Kidney epithelial cell (primary cell): ENCODE data around the gene PBX1. TPM values are rescaled to one million over a fixed set of nuclear protein-coding genes. Genes with fewer than 3 reads are reported as not detected.
"Not testable (repeated sequence)": the region's sequence is repeated elsewhere in the genome, so short reads cannot be mapped to it uniquely, and the experiment has no call there.

Source experiments
- DNase-seq: peaks from one replicate; pipeline ENCODE4 v3.0.0-alpha.2; 2010; ENCODE audit warnings: low read depth
- H3K27me3 ChIP-seq: 2 replicates; pipeline ENCODE4 v1.6.0; 2011; ENCODE audit warnings: low read length; ENCODE audit not compliant: control insufficient read depth, insufficient read depth
- H3K36me3 ChIP-seq: 2 replicates; pipeline ENCODE4 v1.5.1; 2011; ENCODE audit warnings: low read length; ENCODE audit not compliant: control insufficient read depth, insufficient read depth
- H3K4me3 ChIP-seq: 2 replicates; pipeline ENCODE4 v1.5.1; 2011; ENCODE audit warnings: low read depth, mild to moderate bottlenecking, control low read depth, low read length
- total RNA-seq: library from RNA; depleted of rRNA; stranded (reverse); fragments of >200 nt; gene quantifications from 2 replicates; pipeline ENCODE4 v1.2.3, GENCODE V29; 2015
- TF ChIP-seq, protein P1 (sequence below): IDR thresholded peaks from 2 replicates; pipeline ENCODE4 v1.5.1; 2011; ENCODE audit warnings: mild to moderate bottlenecking, moderate library complexity, low read length, control low read depth, inconsistent platforms; ENCODE audit not compliant: insufficient read depth, poor library complexity, severe bottlenecking

PBX1 gene
- total RNA-seq, 1 donor from 2014 or later: 5.7 TPM

DNA sequence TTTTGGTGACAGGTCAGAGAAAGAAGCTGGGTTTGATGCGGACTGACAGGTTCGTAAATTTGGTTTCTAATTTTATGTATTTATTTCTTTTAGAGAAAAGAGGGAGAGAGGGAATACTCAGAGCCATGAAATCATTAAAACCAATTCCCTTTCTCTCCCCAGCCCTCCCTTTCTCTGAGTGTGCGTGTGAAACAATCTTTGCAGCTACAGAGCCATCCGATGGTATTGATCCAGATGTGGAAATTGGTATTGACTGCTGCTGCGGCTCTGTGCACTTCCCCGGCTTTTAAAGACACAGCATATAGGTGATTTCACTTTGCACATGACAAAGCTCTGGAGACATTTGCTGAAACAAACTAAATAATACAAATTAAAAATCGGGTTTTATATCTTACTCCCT is 42.4 kb upstream of the PBX1 start:
- H3K4me3 ChIP-seq: no peak overlapping the region
- TF ChIP-seq, protein P1, sequence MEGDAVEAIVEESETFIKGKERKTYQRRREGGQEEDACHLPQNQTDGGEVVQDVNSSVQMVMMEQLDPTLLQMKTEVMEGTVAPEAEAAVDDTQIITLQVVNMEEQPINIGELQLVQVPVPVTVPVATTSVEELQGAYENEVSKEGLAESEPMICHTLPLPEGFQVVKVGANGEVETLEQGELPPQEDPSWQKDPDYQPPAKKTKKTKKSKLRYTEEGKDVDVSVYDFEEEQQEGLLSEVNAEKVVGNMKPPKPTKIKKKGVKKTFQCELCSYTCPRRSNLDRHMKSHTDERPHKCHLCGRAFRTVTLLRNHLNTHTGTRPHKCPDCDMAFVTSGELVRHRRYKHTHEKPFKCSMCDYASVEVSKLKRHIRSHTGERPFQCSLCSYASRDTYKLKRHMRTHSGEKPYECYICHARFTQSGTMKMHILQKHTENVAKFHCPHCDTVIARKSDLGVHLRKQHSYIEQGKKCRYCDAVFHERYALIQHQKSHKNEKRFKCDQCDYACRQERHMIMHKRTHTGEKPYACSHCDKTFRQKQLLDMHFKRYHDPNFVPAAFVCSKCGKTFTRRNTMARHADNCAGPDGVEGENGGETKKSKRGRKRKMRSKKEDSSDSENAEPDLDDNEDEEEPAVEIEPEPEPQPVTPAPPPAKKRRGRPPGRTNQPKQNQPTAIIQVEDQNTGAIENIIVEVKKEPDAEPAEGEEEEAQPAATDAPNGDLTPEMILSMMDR: no peak
- H3K27me3 ChIP-seq: no peaks in the 10 kb centered on the region
- DNase-seq: no peak
- H3K36me3 ChIP-seq: no peaks in the 10 kb centered on the region

DNA sequence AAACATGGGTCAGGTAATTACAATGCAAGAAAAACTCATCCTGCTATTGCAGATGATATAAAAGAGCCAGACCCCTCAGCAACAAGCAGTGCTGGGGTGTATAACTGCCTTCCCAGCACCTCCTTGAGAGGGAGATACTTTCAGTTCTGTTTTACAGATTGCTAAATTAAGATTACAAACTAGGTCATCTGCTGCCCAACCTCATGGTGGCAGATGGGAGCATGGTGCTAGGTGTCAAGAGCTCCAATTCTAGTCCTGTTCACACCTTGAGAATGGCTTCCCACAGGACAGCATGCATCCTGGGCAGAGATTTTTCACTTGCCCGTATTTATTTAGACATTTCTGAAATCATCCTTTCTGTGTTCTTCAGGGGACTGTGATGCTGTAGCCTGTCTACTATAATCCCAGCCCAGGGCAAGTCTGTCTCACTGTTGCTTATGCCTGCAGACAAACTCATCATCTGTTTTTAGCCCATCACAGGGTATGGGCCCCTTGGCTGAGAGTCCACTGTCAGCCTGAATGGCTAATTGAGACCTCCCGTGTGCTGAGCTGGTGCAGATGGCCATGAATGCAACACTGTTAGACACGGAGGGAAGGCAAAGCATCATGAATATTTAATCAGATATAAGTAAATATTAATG is 40.2 kb upstream of the PBX1 start:
- DNase-seq: no peak
- no peak overlapping the region for H3K4me3 ChIP-seq
- no peaks in the 10 kb centered on the region for H3K27me3 ChIP-seq
- H3K36me3 ChIP-seq: no peaks in the 10 kb centered on the region
- TF ChIP-seq, protein P1: no peak

DNA sequence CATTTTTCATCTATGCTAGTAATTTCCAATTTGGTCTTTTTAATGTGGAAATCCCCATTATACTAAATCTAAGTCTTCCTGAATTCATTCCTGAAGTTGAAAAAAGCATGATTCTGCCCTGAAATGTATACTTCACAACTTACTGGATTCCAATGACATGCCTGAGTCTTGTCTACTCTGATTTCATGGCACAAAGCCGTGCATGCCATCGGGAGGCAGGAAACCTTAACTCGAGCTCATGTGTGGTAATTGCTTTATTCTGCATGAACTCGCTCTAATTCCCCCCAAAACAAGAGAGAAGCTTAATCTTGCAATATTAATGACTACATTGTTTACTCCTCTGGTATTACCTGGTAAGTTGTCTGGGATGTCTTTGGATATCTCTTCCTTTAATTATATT is 39.6 kb upstream of the PBX1 start:
- Histone ChIP-seq H3K4me3 (no peak overlapping the region), H3K36me3 (no peaks in the 10 kb centered on the region), H3K27me3 (no peaks in the 10 kb centered on the region)
- TF ChIP-seq, protein P1: no peak
- DNase-seq: no peak

DNA sequence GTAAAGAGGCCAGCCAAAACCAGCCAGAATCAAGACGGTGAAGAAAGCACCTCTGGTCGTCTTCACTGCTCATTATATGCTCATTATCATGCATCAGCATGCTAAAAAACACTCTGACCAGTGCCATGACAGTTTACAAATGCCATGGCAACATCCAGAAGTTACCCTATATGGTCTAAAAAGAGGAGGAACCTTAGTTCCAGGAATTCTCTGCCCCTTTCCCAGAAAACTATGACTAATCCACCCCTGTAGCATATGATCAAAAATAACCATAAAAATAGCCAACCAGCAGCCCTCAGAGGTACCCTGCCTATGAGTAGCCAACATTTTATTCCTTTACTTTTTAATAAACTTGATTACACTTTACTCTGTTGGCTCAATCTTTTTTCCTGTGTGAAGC is 34.2 kb upstream of the PBX1 start:
- DNase-seq: no peak
- Histone ChIP-seq H3K36me3 (no peaks in the 10 kb centered on the region), H3K27me3 (no peaks in the 10 kb centered on the region), H3K4me3 (no peak overlapping the region)
- TF ChIP-seq, protein P1: no peak

DNA sequence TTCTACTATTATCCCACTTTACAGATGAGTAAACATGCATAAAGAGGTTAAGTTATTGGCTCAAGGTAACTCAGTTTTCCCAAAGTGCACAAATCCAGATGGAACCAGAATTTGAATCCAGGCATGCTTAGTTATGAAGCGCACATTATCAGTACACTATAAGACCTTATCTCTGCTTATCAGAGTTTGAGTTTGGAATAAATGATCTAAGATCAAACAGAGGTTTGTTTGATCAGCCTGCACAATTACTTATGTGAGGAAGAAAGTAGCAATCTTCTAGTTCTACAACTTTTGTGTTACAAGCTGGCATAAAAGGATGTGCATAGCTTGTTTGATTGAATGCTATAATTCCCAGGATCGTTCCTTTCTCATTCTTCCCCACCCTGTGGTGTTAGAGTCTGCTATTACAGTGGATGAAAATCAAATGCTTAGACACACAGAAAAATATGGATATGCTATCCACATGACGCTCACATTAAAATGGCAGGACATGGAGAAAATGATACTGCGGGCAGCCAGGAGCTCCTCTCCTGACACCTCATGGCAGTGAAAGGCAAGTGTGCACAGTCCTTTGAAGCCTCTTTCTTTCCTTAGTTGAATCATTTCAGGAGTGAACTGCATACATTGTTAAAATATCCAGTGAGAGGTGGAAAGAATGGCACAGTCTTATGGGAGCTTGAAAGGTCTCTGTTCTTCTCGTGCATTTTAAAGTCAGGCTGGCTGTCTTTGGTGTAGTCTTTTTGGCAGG is 23.9 kb upstream of the PBX1 start:
- no peak for DNase-seq
- TF ChIP-seq, protein P1: no peak
- H3K27me3 ChIP-seq: no peaks in the 10 kb centered on the region
- no peak overlapping the region for H3K4me3 ChIP-seq
- H3K36me3 ChIP-seq: no peaks in the 10 kb centered on the region

DNA sequence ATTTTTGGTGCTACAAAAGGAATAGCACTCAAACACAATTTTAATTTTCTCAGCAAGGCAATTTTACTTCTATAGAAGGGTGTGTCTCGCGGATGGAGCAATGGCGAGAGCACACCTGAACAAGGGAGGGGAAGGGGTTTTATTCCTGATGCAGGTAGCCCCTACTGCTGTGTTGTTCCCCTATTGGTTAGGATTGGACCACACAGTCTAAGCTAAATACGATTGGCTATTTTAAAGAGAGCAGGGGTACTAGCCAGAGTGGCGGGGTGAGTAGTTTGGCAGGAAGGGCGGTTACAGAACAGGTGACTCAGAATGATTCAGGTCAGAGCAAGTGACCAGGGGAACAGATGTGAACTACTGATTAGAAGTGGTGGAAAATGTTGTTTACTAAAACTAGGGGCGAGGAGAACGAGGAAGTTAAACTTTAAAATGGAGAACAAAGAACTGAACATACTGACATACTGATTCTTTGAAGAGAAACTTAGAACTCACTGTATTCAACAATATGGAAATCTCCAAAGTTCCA is 6.5 kb upstream of the PBX1 start:
- H3K4me3 ChIP-seq, DNase-seq, H3K27me3 ChIP-seq, H3K36me3 ChIP-seq: not testable (repeated sequence)
